ENCODE data around the gene MMP15. TPM values are rescaled to one million over a fixed set of nuclear protein-coding genes. Genes with fewer than 3 reads are reported as not detected.
"Not testable (repeated sequence)": the region's sequence is repeated elsewhere in the genome, so short reads cannot be mapped to it uniquely, and the experiment has no call there.

Gene MMP15
- polyA plus RNA-seq, 1 donor (not counting 4 experiments of a cell fraction or from before 2014, with no cell fraction given), result 3.7 TPM

- H3K9me1 ChIP-seq (ENCODE audit: control insufficient read depth, extremely low read depth, insufficient read depth, low read length), result no peaks in the 10 kb centered on the region
- FAIRE-seq (peak; percentile 32), DNase-seq (ENCODE audit: low read depth, low spot score) (no peak)
- no peak overlapping the region for H3K4me3 ChIP-seq (ENCODE audit: control insufficient read depth in 2 of 3, extremely low read depth in 1 of 3, insufficient read depth in 2 of 3, low read depth in 1 of 3, low read length in 3 of 3)
- no peak overlapping the region for H2AFZ ChIP-seq (ENCODE audit: control insufficient read depth, low read length)
- no peaks in the 10 kb centered on the region for H3K36me3 ChIP-seq (ENCODE audit: control insufficient read depth in 2 of 2, extremely low read depth in 1 of 2, insufficient read depth in 2 of 2, low read length in 2 of 2)
- peaks cover 4% of the 10 kb centered on the region for H3K27me3 ChIP-seq (ENCODE audit: control insufficient read depth, extremely low read depth, insufficient read depth, low read length)
- H3K4me2 ChIP-seq (ENCODE audit: control insufficient read depth, extremely low read depth, insufficient read depth, low read depth, low read length), result no peak overlapping the region
- no peaks in the 10 kb centered on the region for H3K4me1 ChIP-seq (ENCODE audit: control insufficient read depth, extremely low read depth, insufficient read depth, low read length)
- dilution Hi-C loops (cut with MboI; ENCODE audit: extremely low pct_ligation_motif_present, low sequenced_read_pairs), result no loop called here
- no peak for TF ChIP-seq EZH2 (IDR thresholded peaks at IDR 0.05; ENCODE audit: low read length)
- no peak for TF ChIP-seq CTCF (optimal IDR thresholded peaks at IDR 0.05 in 1 of 3, IDR thresholded peaks at IDR 0.05 in 1 of 3, conservative IDR thresholded peaks at IDR 0.05 in 1 of 3; ENCODE audit: extremely low read depth in 1 of 3, insufficient read depth in 2 of 3, low read length in 3 of 3)
- no peaks in the 10 kb centered on the region for H3K9me3 ChIP-seq (ENCODE audit: control insufficient read depth, low read depth, low read length)
- H3K9ac ChIP-seq (ENCODE audit: control insufficient read depth, extremely low read depth, insufficient read depth, low read length), result no peak overlapping the region
- no peaks in the 10 kb centered on the region for H3K79me2 ChIP-seq (ENCODE audit: control insufficient read depth, insufficient read depth, low read length)
- no peaks in the 10 kb centered on the region for H4K20me1 ChIP-seq (ENCODE audit: control insufficient read depth, extremely low read depth, insufficient read depth, low read length)
- H3K27ac ChIP-seq (ENCODE audit: control insufficient read depth, insufficient read depth, low read length), result no peak overlapping the region
These were observed 61.8 kb downstream of the MMP15 start for GRCh38 chr16:58087209-58087913.

GRCh38 chr16:58088091-58088490 lies 62.5 kb downstream of the MMP15 start:
- dilution Hi-C loops (cut with MboI; ENCODE audit: extremely low pct_ligation_motif_present, low sequenced_read_pairs), result no loop called here
- no peak for DNase-seq (ENCODE audit: low read depth, low spot score)

GRCh38 chr16:58090396-58090795 lies 64.8 kb downstream of the MMP15 start:
- H3K9ac ChIP-seq (ENCODE audit: control insufficient read depth, extremely low read depth, insufficient read depth, low read length); H3K4me1 ChIP-seq (ENCODE audit: control insufficient read depth, extremely low read depth, insufficient read depth, low read length); H2AFZ ChIP-seq (ENCODE audit: control insufficient read depth, low read length); DNase-seq (ENCODE audit: low read depth, low spot score); H3K4me2 ChIP-seq (ENCODE audit: control insufficient read depth, extremely low read depth, insufficient read depth, low read depth, low read length); FAIRE-seq; H4K20me1 ChIP-seq (ENCODE audit: control insufficient read depth, extremely low read depth, insufficient read depth, low read length); H3K27me3 ChIP-seq (ENCODE audit: control insufficient read depth, extremely low read depth, insufficient read depth, low read length); H3K79me2 ChIP-seq (ENCODE audit: control insufficient read depth, insufficient read depth, low read length); H3K9me3 ChIP-seq (ENCODE audit: control insufficient read depth, low read depth, low read length); H3K4me3 ChIP-seq (ENCODE audit: control insufficient read depth in 2 of 3, extremely low read depth in 1 of 3, insufficient read depth in 2 of 3, low read depth in 1 of 3, low read length in 3 of 3); H3K36me3 ChIP-seq (ENCODE audit: control insufficient read depth in 2 of 2, extremely low read depth in 1 of 2, insufficient read depth in 2 of 2, low read length in 2 of 2); H3K27ac ChIP-seq (ENCODE audit: control insufficient read depth, insufficient read depth, low read length); H3K9me1 ChIP-seq (ENCODE audit: control insufficient read depth, extremely low read depth, insufficient read depth, low read length); dilution Hi-C loops (cut with MboI; ENCODE audit: extremely low pct_ligation_motif_present, low sequenced_read_pairs): not testable (repeated sequence)

More at GRCh38 chr16:58088091-58088490, 62.5 kb downstream of the MMP15 start:
- Histone ChIP-seq H2AFZ (ENCODE audit: control insufficient read depth, low read length) (no peak overlapping the region), H3K9me1 (ENCODE audit: control insufficient read depth, extremely low read depth, insufficient read depth, low read length) (no peaks in the 10 kb centered on the region), H3K9me3 (ENCODE audit: control insufficient read depth, low read depth, low read length) (no peaks in the 10 kb centered on the region), H3K36me3 (ENCODE audit: control insufficient read depth in 2 of 2, extremely low read depth in 1 of 2, insufficient read depth in 2 of 2, low read length in 2 of 2) (no peaks in the 10 kb centered on the region), H3K79me2 (ENCODE audit: control insufficient read depth, insufficient read depth, low read length) (no peaks in the 10 kb centered on the region), H3K4me2 (ENCODE audit: control insufficient read depth, extremely low read depth, insufficient read depth, low read depth, low read length) (no peak overlapping the region), H3K27ac (ENCODE audit: control insufficient read depth, insufficient read depth, low read length) (no peak overlapping the region), H3K4me3 (ENCODE audit: control insufficient read depth in 2 of 3, extremely low read depth in 1 of 3, insufficient read depth in 2 of 3, low read depth in 1 of 3, low read length in 3 of 3) (no peak overlapping the region), H4K20me1 (ENCODE audit: control insufficient read depth, extremely low read depth, insufficient read depth, low read length) (no peaks in the 10 kb centered on the region), H3K27me3 (ENCODE audit: control insufficient read depth, extremely low read depth, insufficient read depth, low read length) (peaks cover 4% of the 10 kb centered on the region), H3K9ac (ENCODE audit: control insufficient read depth, extremely low read depth, insufficient read depth, low read length) (no peak overlapping the region), H3K4me1 (ENCODE audit: control insufficient read depth, extremely low read depth, insufficient read depth, low read length) (no peaks in the 10 kb centered on the region)
- FAIRE-seq, result no peak
- TF ChIP-seq EZH2 (IDR thresholded peaks at IDR 0.05; ENCODE audit: low read length) (no peak), CTCF (optimal IDR thresholded peaks at IDR 0.05 in 1 of 3, IDR thresholded peaks at IDR 0.05 in 1 of 3, conservative IDR thresholded peaks at IDR 0.05 in 1 of 3; ENCODE audit: extremely low read depth in 1 of 3, insufficient read depth in 2 of 3, low read length in 3 of 3) (no peak)

All from keratinocyte (primary cell).